ENCODE data around the gene GPR17. TPM values are rescaled to one million over a fixed set of nuclear protein-coding genes. Genes with fewer than 3 reads are reported as not detected.

The GPR17 gene
- total RNA-seq, 1 experiment from 2014 or later, result not detected

DNA sequence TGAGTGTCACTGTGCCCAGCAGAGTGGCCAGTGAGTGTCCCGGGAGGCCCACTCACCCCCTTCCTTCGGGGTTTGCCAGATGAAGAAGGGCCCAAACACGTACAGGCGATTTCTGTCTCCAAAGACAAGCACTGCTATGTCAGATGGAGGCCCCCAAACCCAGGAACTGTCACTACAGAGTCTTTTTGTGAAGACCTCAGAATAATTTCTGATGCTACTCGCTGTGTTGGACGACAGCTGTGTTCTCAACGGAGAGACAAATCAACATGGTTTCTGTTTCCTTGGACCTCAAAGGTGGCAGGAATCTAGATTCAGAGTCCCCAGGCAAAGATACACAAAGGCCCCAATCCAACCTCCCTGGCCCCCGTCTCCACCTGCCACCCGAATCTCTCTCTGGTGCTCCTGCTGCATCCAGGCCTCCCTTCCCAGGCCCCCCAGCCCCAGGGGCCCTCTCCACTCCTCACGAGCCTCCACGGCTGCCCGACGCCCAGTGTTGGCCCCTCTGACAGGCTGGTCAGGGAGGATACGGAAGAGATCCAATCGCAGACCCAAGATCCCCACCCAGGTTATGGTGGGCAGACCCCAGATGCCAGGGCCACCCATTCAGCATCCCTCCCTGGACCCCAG is 2.4 kb upstream of the GPR17 start:
- in situ Hi-C loops (cut with HindIII; ENCODE audit: low pct_unique_long_range_greater_than_20kb, low sequenced_read_pairs), result no loop called here
- BruUV-seq (replicated peaks), result no TSS peak
- ChIA-PET CTCF (interaction anchor here (1.2 kb wide), 1 partner anchor 52 kb away, joined by 4 read pairs; no protein-coding TSS in a partner anchor), POLR2A (no interaction called here)
- no peak overlapping the region for H3K4me3 ChIP-seq (ENCODE audit: low read depth in 2 of 2, low read length in 2 of 2)
- ATAC-seq (no peak), DNase-seq (ENCODE audit: low read depth, low spot score) (no peak)
- TF ChIP-seq, protein P1, sequence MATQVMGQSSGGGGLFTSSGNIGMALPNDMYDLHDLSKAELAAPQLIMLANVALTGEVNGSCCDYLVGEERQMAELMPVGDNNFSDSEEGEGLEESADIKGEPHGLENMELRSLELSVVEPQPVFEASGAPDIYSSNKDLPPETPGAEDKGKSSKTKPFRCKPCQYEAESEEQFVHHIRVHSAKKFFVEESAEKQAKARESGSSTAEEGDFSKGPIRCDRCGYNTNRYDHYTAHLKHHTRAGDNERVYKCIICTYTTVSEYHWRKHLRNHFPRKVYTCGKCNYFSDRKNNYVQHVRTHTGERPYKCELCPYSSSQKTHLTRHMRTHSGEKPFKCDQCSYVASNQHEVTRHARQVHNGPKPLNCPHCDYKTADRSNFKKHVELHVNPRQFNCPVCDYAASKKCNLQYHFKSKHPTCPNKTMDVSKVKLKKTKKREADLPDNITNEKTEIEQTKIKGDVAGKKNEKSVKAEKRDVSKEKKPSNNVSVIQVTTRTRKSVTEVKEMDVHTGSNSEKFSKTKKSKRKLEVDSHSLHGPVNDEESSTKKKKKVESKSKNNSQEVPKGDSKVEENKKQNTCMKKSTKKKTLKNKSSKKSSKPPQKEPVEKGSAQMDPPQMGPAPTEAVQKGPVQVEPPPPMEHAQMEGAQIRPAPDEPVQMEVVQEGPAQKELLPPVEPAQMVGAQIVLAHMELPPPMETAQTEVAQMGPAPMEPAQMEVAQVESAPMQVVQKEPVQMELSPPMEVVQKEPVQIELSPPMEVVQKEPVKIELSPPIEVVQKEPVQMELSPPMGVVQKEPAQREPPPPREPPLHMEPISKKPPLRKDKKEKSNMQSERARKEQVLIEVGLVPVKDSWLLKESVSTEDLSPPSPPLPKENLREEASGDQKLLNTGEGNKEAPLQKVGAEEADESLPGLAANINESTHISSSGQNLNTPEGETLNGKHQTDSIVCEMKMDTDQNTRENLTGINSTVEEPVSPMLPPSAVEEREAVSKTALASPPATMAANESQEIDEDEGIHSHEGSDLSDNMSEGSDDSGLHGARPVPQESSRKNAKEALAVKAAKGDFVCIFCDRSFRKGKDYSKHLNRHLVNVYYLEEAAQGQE (IDR thresholded peaks at IDR 0.05; ENCODE audit: insufficient read depth in 1 of 2, low read depth in 2 of 2, low read length in 1 of 2), result no peak
- TF ChIP-seq POLR2AphosphoS5 (IDR thresholded peaks at IDR 0.05; ENCODE audit: low read depth, low read length) (no peak), TCF7L2 (IDR thresholded peaks at IDR 0.05; ENCODE audit: low read depth, low read length) (no peak), SIN3A (IDR thresholded peaks at IDR 0.05; ENCODE audit: borderline replicate concordance, insufficient read depth, low read depth, low read length) (no peak)
- TF ChIP-seq, protein P2, sequence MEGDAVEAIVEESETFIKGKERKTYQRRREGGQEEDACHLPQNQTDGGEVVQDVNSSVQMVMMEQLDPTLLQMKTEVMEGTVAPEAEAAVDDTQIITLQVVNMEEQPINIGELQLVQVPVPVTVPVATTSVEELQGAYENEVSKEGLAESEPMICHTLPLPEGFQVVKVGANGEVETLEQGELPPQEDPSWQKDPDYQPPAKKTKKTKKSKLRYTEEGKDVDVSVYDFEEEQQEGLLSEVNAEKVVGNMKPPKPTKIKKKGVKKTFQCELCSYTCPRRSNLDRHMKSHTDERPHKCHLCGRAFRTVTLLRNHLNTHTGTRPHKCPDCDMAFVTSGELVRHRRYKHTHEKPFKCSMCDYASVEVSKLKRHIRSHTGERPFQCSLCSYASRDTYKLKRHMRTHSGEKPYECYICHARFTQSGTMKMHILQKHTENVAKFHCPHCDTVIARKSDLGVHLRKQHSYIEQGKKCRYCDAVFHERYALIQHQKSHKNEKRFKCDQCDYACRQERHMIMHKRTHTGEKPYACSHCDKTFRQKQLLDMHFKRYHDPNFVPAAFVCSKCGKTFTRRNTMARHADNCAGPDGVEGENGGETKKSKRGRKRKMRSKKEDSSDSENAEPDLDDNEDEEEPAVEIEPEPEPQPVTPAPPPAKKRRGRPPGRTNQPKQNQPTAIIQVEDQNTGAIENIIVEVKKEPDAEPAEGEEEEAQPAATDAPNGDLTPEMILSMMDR (IDR thresholded peaks at IDR 0.05), result no peak
- intact Hi-C loops (cut with micrococcal nuclease; ENCODE audit: unreplicated experiment), result no loop called here
- H3K36me3 ChIP-seq (ENCODE audit: control insufficient read depth, insufficient read depth, low read length), result no peaks in the 10 kb centered on the region
- H3K9me3 ChIP-seq (ENCODE audit: control insufficient read depth, insufficient read depth, low read depth, low read length), result no peaks in the 10 kb centered on the region
- H3K27me3 ChIP-seq (ENCODE audit: control insufficient read depth, insufficient read depth, low read length), result no peaks in the 10 kb centered on the region
- H3K4me1 ChIP-seq (ENCODE audit: control insufficient read depth, insufficient read depth, low read length), result peaks cover 3% of the 10 kb centered on the region; the same call in 1 of the 2 replicates
- H3K27ac ChIP-seq (ENCODE audit: low read length), result no peak overlapping the region

GRCh38 chr2:127644066-127645025 is 1.6 kb upstream of the GPR17 start:
- TF ChIP-seq SIN3A (IDR thresholded peaks at IDR 0.05; ENCODE audit: borderline replicate concordance, insufficient read depth, low read depth, low read length) (no peak), TCF7L2 (IDR thresholded peaks at IDR 0.05; ENCODE audit: low read depth, low read length) (no peak), POLR2AphosphoS5 (IDR thresholded peaks at IDR 0.05; ENCODE audit: low read depth, low read length) (no peak)
- TF ChIP-seq, protein P1 (IDR thresholded peaks at IDR 0.05; ENCODE audit: insufficient read depth in 1 of 2, low read depth in 2 of 2, low read length in 1 of 2), result no peak
- TF ChIP-seq, protein P2 (IDR thresholded peaks at IDR 0.05), result no peak
- Histone ChIP-seq H3K36me3 (ENCODE audit: control insufficient read depth, insufficient read depth, low read length) (no peaks in the 10 kb centered on the region), H3K4me1 (ENCODE audit: control insufficient read depth, insufficient read depth, low read length) (peaks cover 4% of the 10 kb centered on the region; the same call in 1 of the 2 replicates), H3K9me3 (ENCODE audit: control insufficient read depth, insufficient read depth, low read depth, low read length) (no peaks in the 10 kb centered on the region), H3K27ac (ENCODE audit: low read length) (no peak overlapping the region), H3K4me3 (ENCODE audit: low read depth in 2 of 2, low read length in 2 of 2) (no peak overlapping the region), H3K27me3 (ENCODE audit: control insufficient read depth, insufficient read depth, low read length) (no peaks in the 10 kb centered on the region)
- in situ Hi-C loops (cut with HindIII; ENCODE audit: low pct_unique_long_range_greater_than_20kb, low sequenced_read_pairs), result no loop called here
- DNase-seq (ENCODE audit: low read depth, low spot score), result no peak
- ATAC-seq, result no peak
- CTCF ChIA-PET, result interaction anchor here (1.2 kb wide), 1 partner anchor 53 kb away, joined by 4 read pairs; no protein-coding TSS in a partner anchor
- POLR2A ChIA-PET, result no interaction called here
- intact Hi-C loops (cut with micrococcal nuclease; ENCODE audit: unreplicated experiment), result no loop called here
- no TSS peak for BruUV-seq (replicated peaks)
